Fibroblast of skin of right biceps (primary cell): ENCODE measurements around the gene ECM1.

Experiments
- DNase-seq: peaks from one replicate; pipeline ENCODE4 v3.0.0-alpha.2; 2013

ECM1 gene

GRCh38 chr1:150546294-150546937 lies 38.5 kb downstream of the ECM1 start:
- DNase-seq, result no peak

DNA sequence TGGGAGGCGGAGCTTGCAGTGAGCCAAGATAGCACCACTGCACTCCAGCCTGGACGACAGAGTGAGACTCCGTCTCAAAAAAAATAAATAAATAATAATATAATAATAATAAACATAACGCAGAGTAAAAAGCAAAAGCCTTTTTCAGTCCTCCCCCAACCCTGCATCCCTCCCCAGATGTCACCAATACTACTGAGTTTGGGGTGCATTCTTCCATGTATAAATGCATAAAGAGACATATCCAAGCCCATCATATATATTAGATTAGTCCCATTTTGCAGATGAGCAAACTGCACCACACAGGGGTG lies 40.4 kb downstream of the ECM1 start:
- DNase-seq, result no peak

GRCh38 chr1:150548632-150549495 lies 41.0 kb downstream of the ECM1 start, which contains the start of gene ADAMTSL4:
Gene ADAMTSL4 (plus strand): TSS chr1:150549408. CDS start chr1:150552289, 2,881 bp downstream.
- DNase-seq, result peak; percentile 76

- DNase-seq, result no peak
Observed at GRCh38 chr1:150549496-150550221, 41.8 kb downstream of the ECM1 start.

GRCh38 chr1:150550222-150551050 lies 42.5 kb downstream of the ECM1 start:
- DNase-seq, result no peak

GRCh38 chr1:150551051-150551783 lies 43.3 kb downstream of the ECM1 start:
- DNase-seq, result no peak

DNA sequence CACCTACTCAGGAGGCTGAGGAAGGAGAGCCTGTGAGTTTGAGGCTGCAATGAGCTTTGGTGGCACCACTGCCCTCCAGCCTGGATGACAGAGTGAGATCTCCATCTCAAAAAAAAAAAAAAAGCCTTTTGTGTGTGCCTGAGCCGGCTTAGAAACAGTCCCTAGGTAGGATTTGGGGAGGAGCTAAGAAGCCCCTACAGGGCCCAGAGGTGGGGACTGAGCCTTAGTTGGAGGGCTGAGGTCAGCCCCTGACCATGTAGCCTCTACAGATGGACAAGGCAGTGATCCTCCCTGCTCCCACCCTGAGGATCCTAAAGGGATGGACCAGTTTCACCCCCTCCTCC lies 43.8 kb downstream of the ECM1 start:
- DNase-seq, result no peak

DNA sequence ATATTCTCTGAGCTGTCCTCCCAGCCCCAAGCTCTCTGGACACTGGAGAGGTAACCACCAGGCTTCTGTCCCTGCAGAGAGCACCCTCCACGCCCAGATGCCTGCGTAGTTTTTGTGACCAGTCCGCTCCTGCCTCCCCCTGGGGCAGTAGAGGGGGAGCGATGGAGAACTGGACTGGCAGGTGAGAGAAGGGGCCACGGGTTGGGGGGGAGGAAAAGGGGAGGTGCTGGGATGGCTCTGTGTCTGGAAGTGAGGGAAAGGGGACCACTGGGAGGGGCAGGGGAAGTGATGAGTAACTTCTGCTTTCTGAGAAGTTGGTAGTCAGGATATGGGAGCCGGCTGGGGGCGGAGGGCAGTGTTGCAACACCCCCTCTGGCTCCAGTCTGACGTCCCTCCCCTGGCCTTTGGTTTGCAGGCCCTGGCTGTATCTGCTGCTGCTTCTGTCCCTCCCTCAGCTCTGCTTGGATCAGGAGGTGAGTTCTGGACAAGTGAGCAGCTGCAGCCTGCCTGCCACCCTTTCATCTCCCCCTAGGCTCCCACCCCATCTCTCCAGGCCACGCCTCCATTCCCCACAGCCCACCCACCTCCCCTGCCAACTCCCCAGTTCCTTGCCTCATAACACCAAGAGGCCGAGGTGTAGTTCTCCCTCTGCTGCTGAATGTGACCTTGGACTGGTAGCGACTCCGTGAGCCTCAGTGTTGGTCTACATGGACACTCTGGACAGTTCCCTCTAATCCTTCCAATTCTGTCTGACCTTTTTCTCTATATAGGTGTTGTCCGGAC lies 44.4 kb downstream of the ECM1 start:
- peak; percentile 87 for DNase-seq

DNA sequence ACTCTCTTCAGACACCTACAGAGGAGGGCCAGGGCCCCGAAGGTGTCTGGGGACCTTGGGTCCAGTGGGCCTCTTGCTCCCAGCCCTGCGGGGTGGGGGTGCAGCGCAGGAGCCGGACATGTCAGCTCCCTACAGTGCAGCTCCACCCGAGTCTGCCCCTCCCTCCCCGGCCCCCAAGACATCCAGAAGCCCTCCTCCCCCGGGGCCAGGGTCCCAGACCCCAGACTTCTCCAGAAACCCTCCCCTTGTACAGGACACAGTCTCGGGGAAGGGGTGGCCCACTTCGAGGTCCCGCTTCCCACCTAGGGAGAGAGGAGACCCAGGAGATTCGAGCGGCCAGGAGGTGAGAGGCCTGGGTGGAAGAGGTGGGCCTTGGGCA lies 45.0 kb downstream of the ECM1 start:
- no peak for DNase-seq

DNA sequence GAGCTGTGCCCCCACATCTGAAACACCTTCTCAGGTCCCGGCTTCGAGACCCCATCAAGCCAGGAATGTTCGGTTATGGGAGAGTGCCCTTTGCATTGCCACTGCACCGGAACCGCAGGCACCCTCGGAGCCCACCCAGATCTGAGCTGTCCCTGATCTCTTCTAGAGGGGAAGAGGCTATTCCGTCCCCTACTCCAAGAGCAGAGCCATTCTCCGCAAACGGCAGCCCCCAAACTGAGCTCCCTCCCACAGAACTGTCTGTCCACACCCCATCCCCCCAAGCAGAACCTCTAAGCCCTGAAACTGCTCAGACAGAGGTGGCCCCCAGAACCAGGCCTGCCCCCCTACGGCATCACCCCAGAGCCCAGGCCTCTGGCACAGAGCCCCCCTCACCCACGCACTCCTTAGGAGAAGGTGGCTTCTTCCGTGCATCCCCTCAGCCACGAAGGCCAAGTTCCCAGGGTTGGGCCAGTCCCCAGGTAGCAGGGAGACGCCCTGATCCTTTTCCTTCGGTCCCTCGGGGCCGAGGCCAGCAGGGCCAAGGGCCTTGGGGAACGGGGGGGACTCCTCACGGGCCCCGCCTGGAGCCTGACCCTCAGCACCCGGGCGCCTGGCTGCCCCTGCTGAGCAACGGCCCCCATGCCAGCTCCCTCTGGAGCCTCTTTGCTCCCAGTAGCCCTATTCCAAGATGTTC lies 45.6 kb downstream of the ECM1 start:
- no peak for DNase-seq

DNA sequence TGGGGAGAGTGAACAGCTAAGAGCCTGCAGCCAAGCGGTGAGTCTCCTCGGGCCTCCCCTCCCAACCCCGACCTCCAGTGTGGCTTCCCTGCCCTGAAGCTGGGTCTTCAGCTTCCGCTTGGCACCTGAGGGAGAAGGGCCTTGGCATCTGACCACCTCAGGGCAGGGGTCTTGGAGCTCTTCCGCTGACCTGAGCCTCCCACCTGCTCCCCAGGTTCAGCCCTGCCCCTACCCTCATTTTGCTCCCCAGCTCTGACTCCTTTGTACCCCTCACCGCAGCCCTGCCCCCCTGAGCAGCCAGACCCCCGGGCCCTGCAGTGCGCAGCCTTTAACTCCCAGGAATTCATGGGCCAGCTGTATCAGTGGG lies 46.2 kb downstream of the ECM1 start:
- DNase-seq, result no peak

GRCh38 chr1:150555198-150555970 lies 47.5 kb downstream of the ECM1 start:
- DNase-seq, result no peak

DNA sequence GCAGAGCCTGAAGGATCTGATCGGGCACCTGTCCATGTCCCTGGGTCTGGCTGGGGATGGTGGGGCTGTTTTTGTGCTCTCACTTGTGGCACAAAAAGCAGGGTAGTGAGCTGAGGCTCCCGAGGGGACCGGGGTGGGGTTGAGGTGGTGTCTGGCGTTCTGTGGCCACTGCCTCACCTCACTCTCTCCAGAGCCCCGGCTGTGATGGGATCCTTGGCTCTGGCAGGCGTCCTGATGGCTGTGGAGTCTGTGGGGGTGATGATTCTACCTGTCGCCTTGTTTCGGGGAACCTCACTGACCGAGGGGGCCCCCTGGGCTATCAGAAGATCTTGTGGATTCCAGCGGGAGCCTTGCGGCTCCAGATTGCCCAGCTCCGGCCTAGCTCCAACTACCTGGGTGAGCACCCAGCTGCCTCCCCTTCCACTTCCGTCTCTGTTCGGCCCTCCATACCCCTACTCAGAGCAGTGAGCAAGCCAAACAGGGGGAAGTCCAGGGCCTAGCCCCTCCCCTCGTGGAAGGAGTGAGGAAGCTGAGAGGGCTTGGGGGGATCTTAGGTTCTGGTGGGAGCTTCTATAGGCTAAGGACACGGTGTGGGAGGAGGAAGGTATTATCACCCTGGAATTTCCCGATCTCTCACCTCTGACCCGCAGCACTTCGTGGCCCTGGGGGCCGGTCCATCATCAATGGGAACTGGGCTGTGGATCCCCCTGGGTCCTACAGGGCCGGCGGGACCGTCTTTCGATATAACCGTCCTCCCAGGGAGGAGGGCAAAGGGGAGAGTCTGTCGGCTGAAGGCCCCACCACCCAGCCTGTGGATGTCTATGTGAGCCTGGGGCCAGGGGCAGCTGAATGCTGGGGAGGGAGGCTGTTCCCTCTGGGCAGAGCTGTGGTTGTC lies 48.3 kb downstream of the ECM1 start:
- no peak for DNase-seq

GRCh38 chr1:150557065-150557600 lies 49.2 kb downstream of the ECM1 start:
- no peak for DNase-seq

DNA sequence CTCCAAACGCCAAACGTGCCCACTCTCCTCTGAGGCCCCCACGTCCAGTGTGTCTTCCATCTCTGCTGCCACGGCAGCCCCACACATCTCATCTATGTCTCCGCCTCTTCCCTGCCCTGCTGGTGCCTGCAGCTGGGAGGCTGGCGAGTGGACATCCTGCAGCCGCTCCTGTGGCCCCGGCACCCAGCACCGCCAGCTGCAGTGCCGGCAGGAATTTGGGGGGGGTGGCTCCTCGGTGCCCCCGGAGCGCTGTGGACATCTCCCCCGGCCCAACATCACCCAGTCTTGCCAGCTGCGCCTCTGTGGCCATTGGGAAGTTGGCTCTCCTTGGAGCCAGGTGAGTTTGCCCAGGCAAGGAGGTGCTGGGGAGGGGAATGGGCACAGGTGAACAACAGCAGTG lies 49.9 kb downstream of the ECM1 start:
- no peak for DNase-seq

- DNase-seq, result no peak
Observed at GRCh38 chr1:150558303-150558704, 50.4 kb downstream of the ECM1 start.

GRCh38 chr1:150558761-150559655 lies 51.1 kb downstream of the ECM1 start:
- DNase-seq, result no peak

DNA sequence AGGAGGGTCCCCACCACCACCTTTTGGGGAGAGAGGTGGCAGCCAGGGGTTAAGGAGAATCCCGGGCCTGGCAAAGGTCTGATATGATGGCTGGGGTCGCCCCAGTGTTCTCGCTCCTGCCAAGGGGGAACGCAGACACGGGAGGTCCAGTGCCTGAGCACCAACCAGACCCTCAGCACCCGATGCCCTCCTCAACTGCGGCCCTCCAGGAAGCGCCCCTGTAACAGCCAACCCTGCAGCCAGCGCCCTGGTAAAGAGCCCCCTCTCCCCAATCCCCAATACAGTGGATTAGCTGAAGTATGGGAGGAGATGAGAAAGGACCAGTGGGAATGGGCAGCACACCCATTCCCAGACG lies 51.7 kb downstream of the ECM1 start:
- no peak for DNase-seq
